Measurements from ENCODE around the gene NEXMIF.

- TF ChIP-seq CTCF (IDR thresholded peaks at IDR 0.05) (no peak), POLR2A (IDR thresholded peaks at IDR 0.05) (no peak), EP300 (IDR thresholded peaks at IDR 0.05) (no peak)
Observed at GRCh38 chrX:74684466-74684865, 240.8 kb downstream of the NEXMIF start.

Data from ovary (tissue), 3 donors.